HepG2 (cell line): Measurements from ENCODE around the gene GFER. TPM values are rescaled to one million over a fixed set of nuclear protein-coding genes. Genes with fewer than 3 reads are reported as not detected.
A peak's percentile ranks its signal among the peaks of the same experiment; 100 is the strongest.

Experiments
- BORCS8-MEF2B ChIP-seq: sonication (generic); formaldehyde crosslinking; IDR thresholded peaks from 2 replicates; pipeline ENCODE4 v1.8.0; 2022; ENCODE audit warnings: mild to moderate bottlenecking, missing genetic modification reagents
- EHMT2 ChIP-seq: fragments of 200-600 bp; sonication (generic); IDR thresholded peaks from 2 replicates; pipeline ENCODE4 v1.7.0; 2017; ENCODE audit warnings: antibody characterized with exemption, low read depth, low read length, borderline replicate concordance
- FOXO4 ChIP-seq: sonication (generic); formaldehyde crosslinking; conservative IDR thresholded peaks from 2 replicates; pipeline ENCODE4 v1.8.1; 2023; ENCODE audit warnings: missing genetic modification reagents
- JARID2 ChIP-seq: sonication (generic); formaldehyde crosslinking; IDR thresholded peaks from 2 replicates; pipeline ENCODE4 v1.8.1; 2023; ENCODE audit warnings: missing genetic modification reagents, inconsistent platforms; ENCODE audit not compliant: insufficient replicate concordance
- MYC ChIP-seq: sonication (generic); formaldehyde crosslinking; IDR thresholded peaks from 2 replicates; pipeline ENCODE4 v1.9.0; 2021; ENCODE audit warnings: missing genetic modification reagents, borderline replicate concordance
- RFX1 ChIP-seq: fragments of 450-650 bp; IDR thresholded peaks from 2 replicates; pipeline ENCODE4 v1.6.1; 2017
- SALL2 ChIP-seq: sonication (generic); formaldehyde crosslinking; IDR thresholded peaks from 2 replicates; pipeline ENCODE4 v1.8.1; 2023; ENCODE audit warnings: mild to moderate bottlenecking, missing genetic modification reagents, inconsistent platforms
- SMYD3 ChIP-seq: sonication (generic); formaldehyde crosslinking; IDR thresholded peaks from 2 replicates; pipeline ENCODE4 v1.8.1; 2023; ENCODE audit warnings: mild to moderate bottlenecking, missing genetic modification reagents
- SOX6 ChIP-seq, 2 experiments: fragments of 450-650 bp in 1 of 2; sonication (generic) in 1 of 2; formaldehyde crosslinking in 1 of 2; IDR thresholded peaks; 2 replicates each; pipeline versions ENCODE4 v1.4.0 to v1.6.1; 2017 to 2020; ENCODE audit warnings: antibody characterized with exemption in 1 of 2, mild to moderate bottlenecking in 1 of 2, missing genetic modification reagents in 1 of 2
- TARDBP ChIP-seq: sonication (generic); formaldehyde crosslinking; IDR thresholded peaks from 2 replicates; pipeline ENCODE4 v1.8.0; 2022; ENCODE audit warnings: mild to moderate bottlenecking, missing genetic modification reagents
- ZNF569 ChIP-seq: sonication (generic); formaldehyde crosslinking; IDR thresholded peaks from 2 replicates; pipeline ENCODE4 v1.5.0; 2020; ENCODE audit warnings: mild to moderate bottlenecking, missing genetic modification reagents, moderate library complexity, borderline replicate concordance
- ZNF766 ChIP-seq: sonication (generic); formaldehyde crosslinking; IDR thresholded peaks from 2 replicates; pipeline ENCODE4 v1.5.0; 2020; ENCODE audit warnings: missing genetic modification reagents, borderline replicate concordance
- ZSCAN31 ChIP-seq: sonication (generic); formaldehyde crosslinking; IDR thresholded peaks from 2 replicates; pipeline ENCODE4 v1.5.0; 2020; ENCODE audit warnings: low read depth, mild to moderate bottlenecking, missing genetic modification reagents
- ZSCAN9 ChIP-seq: IDR thresholded peaks from 2 replicates; pipeline ENCODE4 v1.6.1; 2016; ENCODE audit warnings: borderline replicate concordance
- polyA plus RNA-seq, 8 experiments: library from polyadenylated mRNA; depleted of rRNA in 3 of 8; stranded (reverse) in 7 of 8; unstranded in 1 of 8; fragments of >200 nt; fragmentation: Illumina TruSeq in 4 of 8; extraction: Trizol in 4 of 8; gene quantifications; 2 replicates each; pipeline versions ENCODE4 v1.2.1 to v1.2.3, GENCODE V29; 2011 to 2016; ENCODE audit warnings: low read depth in 4 of 8, missing spikeins in 1 of 8, mixed read lengths in 1 of 8; ENCODE audit not compliant: insufficient read depth in 1 of 8
- total RNA-seq, 5 experiments: library from RNA; depleted of rRNA; stranded (reverse); fragments of >200 nt; fragmentation: Illumina TruSeq; extraction: Trizol; gene quantifications; 2 replicates each; pipeline ENCODE4 v1.2.3, GENCODE V29; 2016; ENCODE audit warnings: low read depth in 1 of 5
- TF ChIP-seq, protein P1 (sequence below): sonication (generic); formaldehyde crosslinking; IDR thresholded peaks from 2 replicates; pipeline ENCODE4 v1.8.0; 2022; ENCODE audit warnings: mild to moderate bottlenecking, missing genetic modification reagents, moderate library complexity
- TF ChIP-seq, protein P2 (sequence below): sonication (generic); formaldehyde crosslinking; IDR thresholded peaks from 2 replicates; pipeline ENCODE4 v1.4.0; 2020; ENCODE audit warnings: mild to moderate bottlenecking, missing genetic modification reagents
- TF ChIP-seq, protein P3 (sequence below): sonication (generic); formaldehyde crosslinking; IDR thresholded peaks from 2 replicates; pipeline ENCODE4 v1.4.0; 2020; ENCODE audit warnings: missing genetic modification reagents
- TF ChIP-seq, protein P4 (sequence below): sonication (generic); formaldehyde crosslinking; IDR thresholded peaks from 2 replicates; pipeline ENCODE4 v1.5.1; 2020; ENCODE audit warnings: mild to moderate bottlenecking, missing genetic modification reagents, moderate library complexity

Gene GFER
- total and polyA plus RNA-seq, 2 of the 13 experiments (the other 11 are each of a cell fraction or from before 2014, with no cell fraction given) = 28.6 to 71.7 TPM

DNA sequence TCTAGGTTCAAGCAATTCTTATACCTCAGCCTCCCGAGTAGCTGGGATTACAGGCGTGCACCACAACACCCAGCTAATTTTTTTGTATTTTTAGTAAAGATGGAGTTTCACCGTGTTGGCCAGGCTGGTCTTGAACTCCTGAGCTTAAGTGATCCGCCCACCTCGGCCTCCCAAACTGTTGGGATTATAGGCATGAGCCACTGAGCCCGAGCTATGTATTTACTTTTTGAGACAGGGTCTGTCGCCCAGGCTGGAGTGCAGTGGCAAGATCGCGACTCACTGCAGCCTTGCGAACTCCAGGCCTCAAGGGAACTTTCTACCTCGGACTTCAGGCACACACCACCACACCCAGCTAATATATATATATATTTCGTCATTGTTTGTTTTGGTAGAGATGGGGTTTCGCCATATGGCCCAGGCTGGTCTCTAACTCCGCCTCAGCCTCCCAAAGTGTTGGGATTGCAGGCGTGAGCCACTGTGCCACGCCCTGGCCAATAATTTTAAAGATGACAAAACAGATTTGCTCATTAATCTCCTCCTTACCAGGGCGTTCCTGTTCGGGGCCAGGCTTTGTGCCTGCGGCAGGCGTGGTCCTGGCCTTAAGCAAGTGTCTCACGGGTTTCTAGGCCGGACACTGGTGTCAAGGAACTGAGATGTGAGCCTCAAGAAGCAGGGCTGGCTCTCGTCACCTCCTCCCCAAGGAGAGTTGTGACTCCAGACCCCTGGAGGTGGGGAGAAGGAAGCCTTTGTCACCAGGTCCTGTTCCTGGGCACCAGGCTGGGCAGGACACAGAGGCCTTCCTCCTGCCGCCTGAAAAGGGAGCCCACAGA lies 31.3 kb downstream of the GFER start (continued):
- TF ChIP-seq, protein P1, sequence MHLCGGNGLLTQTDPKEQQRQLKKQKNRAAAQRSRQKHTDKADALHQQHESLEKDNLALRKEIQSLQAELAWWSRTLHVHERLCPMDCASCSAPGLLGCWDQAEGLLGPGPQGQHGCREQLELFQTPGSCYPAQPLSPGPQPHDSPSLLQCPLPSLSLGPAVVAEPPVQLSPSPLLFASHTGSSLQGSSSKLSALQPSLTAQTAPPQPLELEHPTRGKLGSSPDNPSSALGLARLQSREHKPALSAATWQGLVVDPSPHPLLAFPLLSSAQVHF (CRISPR knock-in tag) = no peak
- TF ChIP-seq JARID2 (CRISPR knock-in tag) (no peak), SMYD3 (no peak), RFX1 (no peak), TARDBP (peak; percentile 39; the same call in 1 of the 2 replicates), SALL2 (CRISPR knock-in tag) (no peak), EHMT2 (no peak), ZSCAN31 (CRISPR knock-in tag) (no peak; the same call in 1 of the 2 replicates), FOXO4 (CRISPR knock-in tag) (no peak), BORCS8-MEF2B (0 out of 2 replicates have a peak, but pooled peaks have one; percentile 14), MYC (peak; percentile 29; the same call in 1 of the 2 replicates), SOX6 (IDR thresholded peaks at IDR 0.05) (no peak), SOX6 (CRISPR knock-in tag; IDR thresholded peaks at IDR 0.05) (peak; percentile 42; the same call in 1 of the 2 replicates), ZNF766 (0 out of 2 replicates have a peak, but pooled peaks have one; percentile 23), ZNF569 (CRISPR knock-in tag) (no peak), ZSCAN9 (CRISPR knock-in tag) (no peak)
- TF ChIP-seq, protein P2, sequence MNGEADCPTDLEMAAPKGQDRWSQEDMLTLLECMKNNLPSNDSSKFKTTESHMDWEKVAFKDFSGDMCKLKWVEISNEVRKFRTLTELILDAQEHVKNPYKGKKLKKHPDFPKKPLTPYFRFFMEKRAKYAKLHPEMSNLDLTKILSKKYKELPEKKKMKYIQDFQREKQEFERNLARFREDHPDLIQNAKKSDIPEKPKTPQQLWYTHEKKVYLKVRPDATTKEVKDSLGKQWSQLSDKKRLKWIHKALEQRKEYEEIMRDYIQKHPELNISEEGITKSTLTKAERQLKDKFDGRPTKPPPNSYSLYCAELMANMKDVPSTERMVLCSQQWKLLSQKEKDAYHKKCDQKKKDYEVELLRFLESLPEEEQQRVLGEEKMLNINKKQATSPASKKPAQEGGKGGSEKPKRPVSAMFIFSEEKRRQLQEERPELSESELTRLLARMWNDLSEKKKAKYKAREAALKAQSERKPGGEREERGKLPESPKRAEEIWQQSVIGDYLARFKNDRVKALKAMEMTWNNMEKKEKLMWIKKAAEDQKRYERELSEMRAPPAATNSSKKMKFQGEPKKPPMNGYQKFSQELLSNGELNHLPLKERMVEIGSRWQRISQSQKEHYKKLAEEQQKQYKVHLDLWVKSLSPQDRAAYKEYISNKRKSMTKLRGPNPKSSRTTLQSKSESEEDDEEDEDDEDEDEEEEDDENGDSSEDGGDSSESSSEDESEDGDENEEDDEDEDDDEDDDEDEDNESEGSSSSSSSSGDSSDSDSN (CRISPR knock-in tag) = 0 out of 2 replicates have a peak, but pooled peaks have one; percentile 21
- TF ChIP-seq, protein P3, sequence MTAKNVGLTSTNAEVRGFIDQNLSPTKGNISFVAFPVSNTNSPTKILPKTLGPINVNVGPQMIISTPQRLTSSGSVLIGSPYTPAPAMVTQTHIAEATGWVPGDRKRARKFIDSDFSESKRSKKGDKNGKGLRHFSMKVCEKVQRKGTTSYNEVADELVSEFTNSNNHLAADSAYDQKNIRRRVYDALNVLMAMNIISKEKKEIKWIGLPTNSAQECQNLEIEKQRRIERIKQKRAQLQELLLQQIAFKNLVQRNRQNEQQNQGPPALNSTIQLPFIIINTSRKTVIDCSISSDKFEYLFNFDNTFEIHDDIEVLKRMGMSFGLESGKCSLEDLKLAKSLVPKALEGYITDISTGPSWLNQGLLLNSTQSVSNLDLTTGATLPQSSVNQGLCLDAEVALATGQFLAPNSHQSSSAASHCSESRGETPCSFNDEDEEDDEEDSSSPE = no peak
- TF ChIP-seq, protein P4, sequence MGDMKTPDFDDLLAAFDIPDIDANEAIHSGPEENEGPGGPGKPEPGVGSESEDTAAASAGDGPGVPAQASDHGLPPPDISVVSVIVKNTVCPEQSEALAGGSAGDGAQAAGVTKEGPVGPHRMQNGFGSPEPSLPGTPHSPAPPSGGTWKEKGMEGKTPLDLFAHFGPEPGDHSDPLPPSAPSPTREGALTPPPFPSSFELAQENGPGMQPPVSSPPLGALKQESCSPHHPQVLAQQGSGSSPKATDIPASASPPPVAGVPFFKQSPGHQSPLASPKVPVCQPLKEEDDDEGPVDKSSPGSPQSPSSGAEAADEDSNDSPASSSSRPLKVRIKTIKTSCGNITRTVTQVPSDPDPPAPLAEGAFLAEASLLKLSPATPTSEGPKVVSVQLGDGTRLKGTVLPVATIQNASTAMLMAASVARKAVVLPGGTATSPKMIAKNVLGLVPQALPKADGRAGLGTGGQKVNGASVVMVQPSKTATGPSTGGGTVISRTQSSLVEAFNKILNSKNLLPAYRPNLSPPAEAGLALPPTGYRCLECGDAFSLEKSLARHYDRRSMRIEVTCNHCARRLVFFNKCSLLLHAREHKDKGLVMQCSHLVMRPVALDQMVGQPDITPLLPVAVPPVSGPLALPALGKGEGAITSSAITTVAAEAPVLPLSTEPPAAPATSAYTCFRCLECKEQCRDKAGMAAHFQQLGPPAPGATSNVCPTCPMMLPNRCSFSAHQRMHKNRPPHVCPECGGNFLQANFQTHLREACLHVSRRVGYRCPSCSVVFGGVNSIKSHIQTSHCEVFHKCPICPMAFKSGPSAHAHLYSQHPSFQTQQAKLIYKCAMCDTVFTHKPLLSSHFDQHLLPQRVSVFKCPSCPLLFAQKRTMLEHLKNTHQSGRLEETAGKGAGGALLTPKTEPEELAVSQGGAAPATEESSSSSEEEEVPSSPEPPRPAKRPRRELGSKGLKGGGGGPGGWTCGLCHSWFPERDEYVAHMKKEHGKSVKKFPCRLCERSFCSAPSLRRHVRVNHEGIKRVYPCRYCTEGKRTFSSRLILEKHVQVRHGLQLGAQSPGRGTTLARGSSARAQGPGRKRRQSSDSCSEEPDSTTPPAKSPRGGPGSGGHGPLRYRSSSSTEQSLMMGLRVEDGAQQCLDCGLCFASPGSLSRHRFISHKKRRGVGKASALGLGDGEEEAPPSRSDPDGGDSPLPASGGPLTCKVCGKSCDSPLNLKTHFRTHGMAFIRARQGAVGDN (CRISPR knock-in tag) = peak; percentile 64
